A673 (cell line): ENCODE results near the gene IGF1R. TPM values are rescaled to one million over a fixed set of nuclear protein-coding genes. Genes with fewer than 3 reads are reported as not detected.

Experiments used
- BruUV-seq: library from RNA; stranded (reverse); fragments of 400-500 nt; replicated peaks from 2 replicates; lab custom pipeline; 2021; lab: Mats Ljungman, UMichigan
- CTCF ChIA-PET: fragments of 300-600 bp; sonication (Branson Sonifier 250); formaldehyde crosslinking; loops from one replicate; lab custom pipeline; 2022; ENCODE audit warnings: antibody characterized with exemption; lab: Charles Lee
- POLR2A ChIA-PET: fragments of 300-600 bp; sonication (Branson Sonifier 250); formaldehyde crosslinking; loops from one replicate; lab custom pipeline; 2022; ENCODE audit warnings: antibody characterized with exemption; ENCODE audit not compliant: low non-redundant PET; lab: Charles Lee
- DNase-seq: peaks from one replicate; pipeline ENCODE4 v3.0.0-alpha.2; 2015; ENCODE audit warnings: low spot score
- H3K27ac ChIP-seq: fragments of 200-600 bp; sonication (generic); 2 replicates; pipeline ENCODE4 v1.5.1; 2016; ENCODE audit warnings: mixed run types, low read depth, mild to moderate bottlenecking, mixed read lengths, antibody characterized with exemption, low read length; ENCODE audit not compliant: poor library complexity, severe bottlenecking
- H3K27me3 ChIP-seq: fragments of 200-600 bp; sonication (generic); replicated peaks from 2 replicates; pipeline ENCODE4 v1.6.1; 2017; ENCODE audit warnings: mixed run types, low read depth, mild to moderate bottlenecking, mixed read lengths, antibody characterized with exemption, low read length; ENCODE audit not compliant: insufficient read depth, poor library complexity
- H3K36me3 ChIP-seq: fragments of 200-600 bp; sonication (generic); 2 replicates; pipeline ENCODE4 v1.6.1; 2016; ENCODE audit warnings: mixed run types, mild to moderate bottlenecking, mixed read lengths, antibody characterized with exemption, low read length; ENCODE audit not compliant: insufficient read depth, poor library complexity, severe bottlenecking
- H3K4me1 ChIP-seq: fragments of 200-600 bp; sonication (generic); 2 replicates; pipeline ENCODE4 v1.6.1; 2017; ENCODE audit warnings: mixed run types, mild to moderate bottlenecking, mixed read lengths, antibody characterized with exemption, low read length; ENCODE audit not compliant: insufficient read depth, poor library complexity, severe bottlenecking
- H3K4me3 ChIP-seq: fragments of 200-600 bp; sonication (generic); 2 replicates; pipeline ENCODE4 v1.5.1; 2016; ENCODE audit warnings: low read depth, mixed run types, mild to moderate bottlenecking, mixed read lengths, low read length; ENCODE audit not compliant: poor library complexity, severe bottlenecking
- H3K9me3 ChIP-seq: fragments of 200-600 bp; sonication (generic); 2 replicates; pipeline ENCODE4 v1.6.1; 2016; ENCODE audit warnings: mixed run types, low read depth, mild to moderate bottlenecking, mixed read lengths, antibody characterized with exemption, low read length; ENCODE audit not compliant: poor library complexity, severe bottlenecking
- CTCF ChIP-seq: fragments of 300-800, 200-600 bp; sonication (generic); conservative IDR thresholded peaks from 2 replicates; pipeline ENCODE4 v1.5.1; 2017; ENCODE audit warnings: low read depth, mild to moderate bottlenecking, antibody characterized with exemption, low read length, moderate library complexity, mixed read lengths
- EZH2 ChIP-seq: fragments of 200-600 bp; sonication (generic); IDR thresholded peaks from 2 replicates; pipeline ENCODE4 v1.6.1; 2017; ENCODE audit warnings: borderline replicate concordance, low read depth, mild to moderate bottlenecking, mixed read lengths, antibody characterized with exemption, low read length; ENCODE audit not compliant: poor library complexity, severe bottlenecking
- intact Hi-C: fragments of 100-400 bp; cut with micrococcal nuclease; formaldehyde crosslinking; loops from one replicate; pipeline ENCODE4 v1.10.0; 2022; ENCODE audit not compliant: unreplicated experiment
- total RNA-seq: library from RNA; stranded (reverse); gene quantifications from 2 replicates; pipeline ENCODE4 v1.2.3, GENCODE V29; 2021

IGF1R gene
- total RNA-seq, 1 experiment from 2014 or later: 34.9 TPM

GRCh38 chr15:98948941-98949340, 300.6 kb downstream of the IGF1R start:
- H3K4me3 ChIP-seq: no peak overlapping the region
- peaks cover 11% of the 10 kb centered on the region for H3K36me3 ChIP-seq
- ChIA-PET CTCF (no interaction called here), POLR2A (no interaction called here)
- H3K4me1 ChIP-seq: no peaks in the 10 kb centered on the region
- BruUV-seq: no TSS peak
- no peak for TF ChIP-seq CTCF
- TF ChIP-seq EZH2: no peak
- H3K9me3 ChIP-seq: no peaks in the 10 kb centered on the region
- DNase-seq: no peak
- no peak overlapping the region for H3K27ac ChIP-seq
- H3K27me3 ChIP-seq: no peaks in the 10 kb centered on the region
- intact Hi-C loops: no loop called here

- TF ChIP-seq CTCF (no peak), EZH2 (no peak)
- no peaks in the 10 kb centered on the region for H3K27me3 ChIP-seq
- BruUV-seq: no TSS peak
- ChIA-PET CTCF (no interaction called here), POLR2A (no interaction called here)
- intact Hi-C loops: no loop called here
- DNase-seq: no peak
- no peak overlapping the region for H3K4me3 ChIP-seq
- H3K9me3 ChIP-seq: no peaks in the 10 kb centered on the region
- H3K36me3 ChIP-seq: peaks cover 11% of the 10 kb centered on the region
- no peak overlapping the region for H3K27ac ChIP-seq
- no peaks in the 10 kb centered on the region for H3K4me1 ChIP-seq
Observed at GRCh38 chr15:98949624-98950023, 301.3 kb downstream of the IGF1R start.

- ChIA-PET POLR2A (no interaction called here), CTCF (no interaction called here)
- no peaks in the 10 kb centered on the region for H3K9me3 ChIP-seq
- H3K27me3 ChIP-seq: no peaks in the 10 kb centered on the region
- TF ChIP-seq EZH2 (no peak), CTCF (no peak)
- H3K27ac ChIP-seq: no peak overlapping the region
- intact Hi-C loops: no loop called here
- no TSS peak for BruUV-seq
- DNase-seq: no peak
- peaks cover 11% of the 10 kb centered on the region for H3K36me3 ChIP-seq
- H3K4me3 ChIP-seq: no peak overlapping the region
- no peaks in the 10 kb centered on the region for H3K4me1 ChIP-seq
Observed at GRCh38 chr15:98950248-98950647, 301.9 kb downstream of the IGF1R start.
